Stimulated activated memory B cell treated with anti-CD40 and anti-IgM and Interleukin-4, amounts not matched to agents 10 μg/mL and 1 μg/mL and 100 μg/mL, for 72 hours (primary cell): ENCODE data around the gene PMFBP1.
A peak's percentile ranks its signal among the peaks of the same experiment; 100 is the strongest.

Experiments
- ATAC-seq: fragments of 150-1000 bp; cut with Tn5 transposase; 2 replicates; pipeline ENCODE4 v1.10.0; 2021
- H3K27ac Mint-ChIP-seq: one replicate; pipeline ENCODE4 v1.8.0; 2022; ENCODE audit warnings: mild to moderate bottlenecking, mixed read lengths
- H3K27me3 Mint-ChIP-seq: one replicate; pipeline ENCODE4 v1.8.0; 2022; ENCODE audit warnings: mixed read lengths
- H3K36me3 Mint-ChIP-seq: one replicate; pipeline ENCODE4 v1.8.0; 2022; ENCODE audit warnings: mixed read lengths
- H3K4me1 Mint-ChIP-seq: one replicate; pipeline ENCODE4 v1.8.0; 2022; ENCODE audit warnings: mixed read lengths
- H3K4me3 Mint-ChIP-seq: one replicate; pipeline ENCODE4 v1.8.0; 2022; ENCODE audit warnings: mild to moderate bottlenecking, moderate library complexity, mixed read lengths
- H3K9me3 Mint-ChIP-seq: one replicate; pipeline ENCODE4 v1.8.0; 2022; ENCODE audit warnings: mixed read lengths

The PMFBP1 gene

GRCh38 chr16:72172105-72173034 is at the start of gene PMFBP1:
Gene PMFBP1, minus strand, starts transcription at chr16:72172155. Its CDS starts 947 bp downstream, at chr16:72171208.
- Mint-ChIP-seq H3K4me1 (peaks cover 13% of the 10 kb centered on the region), H3K27ac (peak within 1 kb of the TSS; percentile 79), H3K9me3 (peaks cover 19% of the 10 kb centered on the region), H3K4me3 (no peak within 1 kb of the TSS), H3K27me3 (no peaks in the 10 kb centered on the region), H3K36me3 (peaks cover 36% of the 10 kb centered on the region)
- peak; percentile 98 for ATAC-seq

GRCh38 chr16:72221630-72222024 is 49.7 kb upstream of the PMFBP1 start:
- no peak for ATAC-seq
- Mint-ChIP-seq H3K4me1 (no peaks in the 10 kb centered on the region), H3K27ac (no peak overlapping the region), H3K27me3 (no peaks in the 10 kb centered on the region), H3K36me3 (no peaks in the 10 kb centered on the region), H3K9me3 (no peaks in the 10 kb centered on the region), H3K4me3 (no peak overlapping the region)

GRCh38 chr16:72220875-72221629 is 49.1 kb upstream of the PMFBP1 start:
- Mint-ChIP-seq H3K9me3 (no peaks in the 10 kb centered on the region), H3K4me3 (no peak overlapping the region), H3K27me3 (no peaks in the 10 kb centered on the region), H3K27ac (no peak overlapping the region), H3K36me3 (no peaks in the 10 kb centered on the region), H3K4me1 (no peaks in the 10 kb centered on the region)
- ATAC-seq, result no peak

- H3K9me3 Mint-ChIP-seq, result peaks cover 16% of the 10 kb centered on the region
- H3K4me3 Mint-ChIP-seq, result no peak overlapping the region
- H3K27me3 Mint-ChIP-seq, result no peaks in the 10 kb centered on the region
These were observed 47.3 kb upstream of the PMFBP1 start for GRCh38 chr16:72219282-72219681.

GRCh38 chr16:72216767-72217166 is 44.8 kb upstream of the PMFBP1 start:
- peaks cover 18% of the 10 kb centered on the region for H3K36me3 Mint-ChIP-seq

More at GRCh38 chr16:72219282-72219681, 47.3 kb upstream of the PMFBP1 start:
- H3K36me3 Mint-ChIP-seq, result peaks cover 17% of the 10 kb centered on the region
- H3K27ac Mint-ChIP-seq, result no peak overlapping the region
- H3K4me1 Mint-ChIP-seq, result no peaks in the 10 kb centered on the region
- no peak for ATAC-seq

GRCh38 chr16:72214821-72215220 is 42.9 kb upstream of the PMFBP1 start:
- Mint-ChIP-seq H3K27me3 (no peaks in the 10 kb centered on the region), H3K4me3 (no peak overlapping the region), H3K4me1 (no peaks in the 10 kb centered on the region), H3K9me3 (peaks cover 16% of the 10 kb centered on the region), H3K36me3 (peaks cover 18% of the 10 kb centered on the region), H3K27ac (no peak overlapping the region)
- no peak for ATAC-seq

More at GRCh38 chr16:72216767-72217166, 44.8 kb upstream of the PMFBP1 start:
- Mint-ChIP-seq H3K27me3 (no peaks in the 10 kb centered on the region), H3K4me3 (no peak overlapping the region), H3K4me1 (no peaks in the 10 kb centered on the region), H3K27ac (no peak overlapping the region), H3K9me3 (peaks cover 16% of the 10 kb centered on the region)
- no peak for ATAC-seq

GRCh38 chr16:72211110-72211509 is 39.2 kb upstream of the PMFBP1 start:
- Mint-ChIP-seq H3K36me3 (peaks cover 18% of the 10 kb centered on the region), H3K4me3 (no peak overlapping the region), H3K4me1 (no peaks in the 10 kb centered on the region), H3K27me3 (no peaks in the 10 kb centered on the region), H3K27ac (no peak overlapping the region), H3K9me3 (peaks cover 16% of the 10 kb centered on the region)
- ATAC-seq, result no peak

GRCh38 chr16:72210555-72210954 is 38.6 kb upstream of the PMFBP1 start:
- H3K27ac Mint-ChIP-seq, result no peak overlapping the region
- peak; percentile 53 for ATAC-seq
- H3K4me1 Mint-ChIP-seq, result no peaks in the 10 kb centered on the region

GRCh38 chr16:72210072-72210471 is 38.1 kb upstream of the PMFBP1 start:
- no peak overlapping the region for H3K27ac Mint-ChIP-seq
- no peak for ATAC-seq

More at GRCh38 chr16:72210555-72210954, 38.6 kb upstream of the PMFBP1 start:
- Mint-ChIP-seq H3K27me3 (no peaks in the 10 kb centered on the region), H3K36me3 (peaks cover 13% of the 10 kb centered on the region), H3K9me3 (peaks cover 11% of the 10 kb centered on the region), H3K4me3 (no peak overlapping the region)

GRCh38 chr16:72206299-72206698 is 34.3 kb upstream of the PMFBP1 start:
- Mint-ChIP-seq H3K9me3 (no peaks in the 10 kb centered on the region), H3K27ac (no peak overlapping the region)

More at GRCh38 chr16:72210072-72210471, 38.1 kb upstream of the PMFBP1 start:
- Mint-ChIP-seq H3K36me3 (peaks cover 8% of the 10 kb centered on the region), H3K4me3 (no peak overlapping the region), H3K4me1 (no peaks in the 10 kb centered on the region), H3K27me3 (no peaks in the 10 kb centered on the region), H3K9me3 (peaks cover 6% of the 10 kb centered on the region)

GRCh38 chr16:72203401-72203800 is 31.4 kb upstream of the PMFBP1 start:
- ATAC-seq, result peak; percentile 83
- Mint-ChIP-seq H3K36me3 (no peaks in the 10 kb centered on the region), H3K4me1 (peaks cover 20% of the 10 kb centered on the region), H3K9me3 (no peaks in the 10 kb centered on the region), H3K27ac (peak overlapping the region; percentile 89), H3K27me3 (no peaks in the 10 kb centered on the region), H3K4me3 (peak overlapping the region; percentile 53)

More at GRCh38 chr16:72206299-72206698, 34.3 kb upstream of the PMFBP1 start:
- H3K36me3 Mint-ChIP-seq, result no peaks in the 10 kb centered on the region
- no peak for ATAC-seq
- H3K27me3 Mint-ChIP-seq, result no peaks in the 10 kb centered on the region
- no peak overlapping the region for H3K4me3 Mint-ChIP-seq
- H3K4me1 Mint-ChIP-seq, result peaks cover 20% of the 10 kb centered on the region

GRCh38 chr16:72202014-72202413 is 30.1 kb upstream of the PMFBP1 start:
- no peaks in the 10 kb centered on the region for H3K27me3 Mint-ChIP-seq
- H3K4me1 Mint-ChIP-seq, result peaks cover 20% of the 10 kb centered on the region
- H3K36me3 Mint-ChIP-seq, result no peaks in the 10 kb centered on the region
- ATAC-seq, result no peak
- no peaks in the 10 kb centered on the region for H3K9me3 Mint-ChIP-seq
- no peak overlapping the region for H3K27ac Mint-ChIP-seq
- H3K4me3 Mint-ChIP-seq, result no peak overlapping the region

GRCh38 chr16:72201387-72201786 is 29.4 kb upstream of the PMFBP1 start:
- peaks cover 20% of the 10 kb centered on the region for H3K4me1 Mint-ChIP-seq
- ATAC-seq, result no peak
- no peaks in the 10 kb centered on the region for H3K27me3 Mint-ChIP-seq
- no peaks in the 10 kb centered on the region for H3K36me3 Mint-ChIP-seq
- no peaks in the 10 kb centered on the region for H3K9me3 Mint-ChIP-seq
- no peak overlapping the region for H3K27ac Mint-ChIP-seq
- H3K4me3 Mint-ChIP-seq, result no peak overlapping the region

GRCh38 chr16:72199761-72200337 is 27.9 kb upstream of the PMFBP1 start:
- Mint-ChIP-seq H3K4me3 (no peak overlapping the region), H3K9me3 (no peaks in the 10 kb centered on the region), H3K36me3 (no peaks in the 10 kb centered on the region), H3K27me3 (no peaks in the 10 kb centered on the region), H3K4me1 (peaks cover 20% of the 10 kb centered on the region), H3K27ac (no peak overlapping the region)
- no peak for ATAC-seq

GRCh38 chr16:72198771-72199201 is 26.8 kb upstream of the PMFBP1 start:
- Mint-ChIP-seq H3K4me1 (peaks cover 16% of the 10 kb centered on the region), H3K27ac (no peak overlapping the region), H3K36me3 (no peaks in the 10 kb centered on the region), H3K27me3 (no peaks in the 10 kb centered on the region), H3K4me3 (no peak overlapping the region), H3K9me3 (no peaks in the 10 kb centered on the region)
- ATAC-seq, result no peak
